ENCODE results near the gene C6orf15.

The C6orf15 gene

DNA sequence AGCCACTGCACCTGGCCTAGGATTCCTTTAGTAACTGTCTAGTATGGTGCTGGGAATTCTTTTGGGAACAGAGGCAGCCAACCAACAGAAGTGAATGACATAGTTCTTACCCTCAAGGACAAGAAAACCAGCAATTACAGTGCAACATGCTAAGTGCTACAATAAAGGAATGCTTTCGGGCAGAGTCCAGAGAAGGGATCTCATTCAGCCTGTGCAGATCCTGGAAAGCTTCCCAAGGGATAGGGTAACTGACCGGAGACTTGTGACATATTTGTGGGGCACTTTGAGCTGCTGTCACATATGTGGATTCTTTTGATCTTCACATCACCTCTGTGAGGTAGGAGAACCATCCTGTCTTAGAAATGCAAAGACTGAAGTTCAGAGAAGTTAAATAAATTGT, 46.8 kb downstream of the C6orf15 start:
- DNase-seq = no peak

DNA sequence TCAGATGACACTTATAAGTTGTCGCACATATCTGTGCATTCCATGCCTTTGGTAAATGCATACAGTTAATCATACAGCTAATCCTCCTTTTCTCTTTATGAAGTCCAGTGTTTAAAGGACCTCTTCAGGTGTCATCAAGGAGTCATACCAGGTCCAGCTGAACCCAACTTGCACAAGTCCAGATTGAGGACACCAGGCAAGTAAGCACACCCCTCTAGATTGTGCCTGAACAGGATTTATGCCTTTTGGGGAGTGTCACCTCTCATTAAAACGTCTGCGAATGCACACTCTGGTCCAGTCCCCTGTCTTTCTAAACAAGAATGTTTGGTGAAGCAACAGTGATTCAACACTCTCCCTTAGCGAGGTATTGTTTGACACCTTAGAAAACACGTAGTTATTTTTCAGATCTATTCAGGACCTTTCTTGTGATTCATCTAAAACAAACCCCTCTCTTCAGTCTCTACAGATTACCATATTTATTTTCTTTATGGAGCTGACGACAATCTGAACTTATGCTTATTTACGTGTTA, 48.4 kb downstream of the C6orf15 start:
- no peak for DNase-seq
